ENCODE results near the gene DPY19L2.
"Not testable (repeated sequence)": the region's sequence is repeated elsewhere in the genome, so short reads cannot be mapped to it uniquely, and the experiment has no call there.

GRCh38 chr12:63714409-63714808 lies 46.1 kb upstream of the DPY19L2 start:
- not testable (repeated sequence) for TF ChIP-seq CTCF (IDR thresholded peaks at IDR 0.05); EZH2 (IDR thresholded peaks at IDR 0.05; ENCODE audit: borderline replicate concordance, insufficient read depth, low read depth, low read length, poor library complexity, severe bottlenecking)
